ENCODE data around the gene VCP. TPM values are rescaled to one million over a fixed set of nuclear protein-coding genes. Genes with fewer than 3 reads are reported as not detected.
A peak's percentile ranks its signal among the peaks of the same experiment; 100 is the strongest.

Gene VCP
- total RNA-seq, 1 experiment from 2014 or later, result 170 TPM

DNA sequence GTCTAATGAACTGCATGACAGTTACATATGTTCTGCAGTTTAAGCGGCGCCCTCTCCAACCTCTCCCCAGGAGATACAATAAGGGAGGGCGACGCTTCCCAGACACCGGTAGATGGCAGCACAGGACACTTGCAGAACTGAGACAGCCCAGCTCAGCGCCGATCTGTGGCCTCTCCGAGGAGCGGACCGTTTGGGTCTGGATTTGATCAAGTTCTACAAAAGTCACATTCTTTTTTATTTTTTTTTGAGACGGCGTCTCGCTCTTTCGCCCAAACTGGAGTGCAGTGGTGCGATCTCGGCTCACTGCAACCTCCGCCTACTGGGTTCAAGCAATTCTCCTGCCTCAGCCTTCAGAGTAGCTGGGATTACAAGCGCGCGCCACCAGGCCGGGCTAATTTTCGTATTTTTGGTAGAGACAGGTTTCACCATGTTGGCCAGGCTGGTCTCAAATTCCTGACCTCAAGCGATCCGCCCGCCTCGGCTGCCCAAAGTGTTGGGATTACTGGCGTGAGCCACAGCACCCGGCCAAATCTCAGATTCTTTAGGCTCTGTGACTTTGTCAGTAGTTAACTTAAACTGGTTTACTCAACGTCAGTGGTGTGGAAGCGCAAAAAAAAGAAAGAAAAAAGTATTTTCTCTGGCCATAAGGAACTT is 44.6 kb upstream of the VCP start:
- H3K9ac ChIP-seq (ENCODE audit: low read length), result peak overlapping the region; percentile 52
- RAD21 ChIA-PET (ENCODE audit: low non-redundant PET in 1 of 2, low total read pairs in 2 of 2, uncharacterized antibody in 2 of 2, unreplicated experiment in 2 of 2), result interaction anchor here (1.1 to 1.8 kb wide), 5 partner anchors 142 to 360 kb away, joined by 3 to 7 read pairs (median 4); no protein-coding TSS in a partner anchor
- H3K9me2 ChIP-seq (ENCODE audit: insufficient read depth), result no peaks in the 10 kb centered on the region
- H2AFZ ChIP-seq (ENCODE audit: low read depth, low read length, poor library complexity, severe bottlenecking), result peak overlapping the region; percentile 91
- TF ChIP-seq, protein P1, sequence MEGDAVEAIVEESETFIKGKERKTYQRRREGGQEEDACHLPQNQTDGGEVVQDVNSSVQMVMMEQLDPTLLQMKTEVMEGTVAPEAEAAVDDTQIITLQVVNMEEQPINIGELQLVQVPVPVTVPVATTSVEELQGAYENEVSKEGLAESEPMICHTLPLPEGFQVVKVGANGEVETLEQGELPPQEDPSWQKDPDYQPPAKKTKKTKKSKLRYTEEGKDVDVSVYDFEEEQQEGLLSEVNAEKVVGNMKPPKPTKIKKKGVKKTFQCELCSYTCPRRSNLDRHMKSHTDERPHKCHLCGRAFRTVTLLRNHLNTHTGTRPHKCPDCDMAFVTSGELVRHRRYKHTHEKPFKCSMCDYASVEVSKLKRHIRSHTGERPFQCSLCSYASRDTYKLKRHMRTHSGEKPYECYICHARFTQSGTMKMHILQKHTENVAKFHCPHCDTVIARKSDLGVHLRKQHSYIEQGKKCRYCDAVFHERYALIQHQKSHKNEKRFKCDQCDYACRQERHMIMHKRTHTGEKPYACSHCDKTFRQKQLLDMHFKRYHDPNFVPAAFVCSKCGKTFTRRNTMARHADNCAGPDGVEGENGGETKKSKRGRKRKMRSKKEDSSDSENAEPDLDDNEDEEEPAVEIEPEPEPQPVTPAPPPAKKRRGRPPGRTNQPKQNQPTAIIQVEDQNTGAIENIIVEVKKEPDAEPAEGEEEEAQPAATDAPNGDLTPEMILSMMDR (IDR thresholded peaks at IDR 0.05 in 2 of 3, conservative IDR thresholded peaks at IDR 0.05 in 1 of 3; ENCODE audit: borderline replicate concordance in 1 of 3, insufficient read depth in 1 of 3, low read depth in 2 of 3, low read length in 2 of 3), result peak in 2 of 3 experiments; percentile 92 to 95; a peak in 4 of 6 replicates
- TF ChIP-seq CEBPB (IDR thresholded peaks at IDR 0.05; ENCODE audit: low read depth), result no peak
- TF ChIP-seq POLR2A (IDR thresholded peaks at IDR 0.05; ENCODE audit: borderline replicate concordance, extremely low read depth, insufficient read depth, insufficient read length), result no peak
- peak; percentile 11 for TF ChIP-seq YY1 (IDR thresholded peaks at IDR 0.05; ENCODE audit: extremely low read depth, insufficient replicate concordance, low read depth, low read length)
- no peak for TF ChIP-seq SRF (IDR thresholded peaks at IDR 0.05; ENCODE audit: low read depth)
- TF ChIP-seq ELF1 (IDR thresholded peaks at IDR 0.05; ENCODE audit: borderline replicate concordance, low read depth), result no peak
- intact Hi-C loops (cut with micrococcal nuclease), result loop anchor here (1.0 to 10.0 kb wide), 6 partner anchors 45 to 538 kb away; partner anchors contain the start of genes CCDC107, RMRP, SIT1 and UNC13B
- peak overlapping the region; percentile 58 to 68 for H3K4me3 ChIP-seq (replicated peaks in 1 of 2; ENCODE audit: low read depth in 1 of 2, low read length in 2 of 2)
- no peaks in the 10 kb centered on the region for H3K9me3 ChIP-seq (ENCODE audit: control insufficient read depth in 1 of 2, insufficient read depth in 1 of 2, low read depth in 1 of 2, low read length in 2 of 2)
- ATAC-seq (peak; percentile 69), DNase-seq (ENCODE audit: low read depth, low spot score) (peak; percentile 86)
- peak overlapping the region; percentile 98 for H3K4me2 ChIP-seq (ENCODE audit: low read length)
- H3K79me2 ChIP-seq (ENCODE audit: insufficient read depth, low read length), result no peaks in the 10 kb centered on the region
- no peaks in the 10 kb centered on the region for H3K36me3 ChIP-seq (ENCODE audit: control insufficient read depth in 1 of 2, insufficient read depth in 2 of 2, low read length in 2 of 2)
- BruUV-seq (replicated peaks), result no TSS peak
- CTCF ChIA-PET, result interaction anchor here (0.8 to 2.8 kb wide), 17 partner anchors 13 to 437 kb away, joined by 3 to 22 read pairs (median 5); partner anchors contain the start of genes FANCG, STOML2 and UNC13B
- no peaks in the 10 kb centered on the region for H3K27me3 ChIP-seq (ENCODE audit: insufficient read depth, low read length)
- H4K20me1 ChIP-seq (ENCODE audit: insufficient read depth), result no peaks in the 10 kb centered on the region
- no peak overlapping the region for H3K27ac ChIP-seq (ENCODE audit: low read depth, low read length)
- peaks cover 32 to 50% of the 10 kb centered on the region in 2 experiments for H3K4me1 ChIP-seq (ENCODE audit: control insufficient read depth in 1 of 2, insufficient read depth in 2 of 2, low read length in 2 of 2)
- POLR2A ChIA-PET, result interaction anchor here (1.2 kb wide), 1 partner anchor 142 kb away, joined by 4 read pairs; no protein-coding TSS in a partner anchor
